GF-D8 (cell line): ENCODE results near the gene WWOX.

Experiments used
- DNase-seq: peaks from one replicate; lab custom pipeline; 2025; lab: John Stamatoyannopoulos, UW

Gene WWOX

GRCh38 chr16:78437352-78437968 is 338.0 kb downstream of the WWOX start:
- DNase-seq = no peak

- no peak for DNase-seq
Measured at GRCh38 chr16:78438219-78438618, 338.8 kb downstream of the WWOX start.

- no peak for DNase-seq
Measured at GRCh38 chr16:78438632-78439031, 339.2 kb downstream of the WWOX start.

- no peak for DNase-seq
Measured at GRCh38 chr16:78439646-78440045, 340.2 kb downstream of the WWOX start.

- no peak for DNase-seq
Measured at GRCh38 chr16:78441298-78441697, 341.8 kb downstream of the WWOX start.

- peak; percentile 20 for DNase-seq
Measured at GRCh38 chr16:78443542-78444364, 344.3 kb downstream of the WWOX start.

GRCh38 chr16:78445818-78446217 is 346.4 kb downstream of the WWOX start:
- no peak for DNase-seq

- DNase-seq = no peak
Measured at GRCh38 chr16:78446486-78446885, 347.0 kb downstream of the WWOX start.

GRCh38 chr16:78446992-78447563 is 347.6 kb downstream of the WWOX start:
- DNase-seq = no peak

- no peak for DNase-seq
Measured at GRCh38 chr16:78448658-78449271, 349.3 kb downstream of the WWOX start.

GRCh38 chr16:78450255-78450654 is 350.8 kb downstream of the WWOX start:
- DNase-seq = no peak

GRCh38 chr16:78452025-78452555 is 352.6 kb downstream of the WWOX start:
- DNase-seq = no peak

- DNase-seq = no peak
Measured at GRCh38 chr16:78455861-78456260, 356.4 kb downstream of the WWOX start.

- DNase-seq = no peak
Measured at GRCh38 chr16:78458588-78458987, 359.1 kb downstream of the WWOX start.

- no peak for DNase-seq
Measured at GRCh38 chr16:78460428-78460827, 361.0 kb downstream of the WWOX start.

- no peak for DNase-seq
Measured at GRCh38 chr16:78461087-78461486, 361.6 kb downstream of the WWOX start.

GRCh38 chr16:78461496-78462287 is 362.2 kb downstream of the WWOX start:
- DNase-seq = no peak

GRCh38 chr16:78462288-78463208 is 363.1 kb downstream of the WWOX start:
- no peak for DNase-seq

- DNase-seq = no peak
Measured at GRCh38 chr16:78463591-78463990, 364.1 kb downstream of the WWOX start.

- no peak for DNase-seq
Measured at GRCh38 chr16:78464833-78465232, 365.4 kb downstream of the WWOX start.

GRCh38 chr16:78465730-78466129 is 366.3 kb downstream of the WWOX start:
- no peak for DNase-seq
